GM23338 (cell line): Measurements from ENCODE around the gene GPR37L1. TPM values are rescaled to one million over a fixed set of nuclear protein-coding genes. Genes with fewer than 3 reads are reported as not detected.

Source experiments
- ATAC-seq: fragments of 200-7000 bp; cut with Tn5 transposase; 3 replicates; pipeline ENCODE4 v1.9.1; 2020
- DNase-seq: peaks from one replicate; pipeline ENCODE4 v3.0.0-alpha.2; 2015; ENCODE audit warnings: low spot score
- H2AFZ ChIP-seq: fragments of 200-600 bp; sonication (generic); 2 replicates; pipeline ENCODE4 v1.8.0; 2016; ENCODE audit warnings: antibody characterized with exemption, mild to moderate bottlenecking, moderate library complexity
- H3F3A ChIP-seq: fragments of 200-600 bp; sonication (generic); replicated peaks from 2 replicates; pipeline ENCODE4 v1.8.0; 2017; ENCODE audit warnings: antibody characterized with exemption, mixed run types, low read depth
- H3K27ac ChIP-seq: fragments of 200-600 bp; sonication (generic); 2 replicates; pipeline ENCODE4 v1.6.1; 2016; ENCODE audit warnings: low read depth
- H3K27me3 ChIP-seq: fragments of 200-600 bp; sonication (generic); 2 replicates; pipeline ENCODE4 v1.8.0; 2016; ENCODE audit warnings: mild to moderate bottlenecking, mixed run types, moderate library complexity; ENCODE audit not compliant: insufficient read depth
- H3K36me3 ChIP-seq: fragments of 200-600 bp; sonication (generic); 2 replicates; pipeline ENCODE4 v1.8.0; 2016; ENCODE audit warnings: mild to moderate bottlenecking; ENCODE audit not compliant: insufficient read depth
- H3K4me1 ChIP-seq: fragments of 200-600 bp; sonication (generic); 2 replicates; pipeline ENCODE4 v1.8.0; 2016; ENCODE audit warnings: mild to moderate bottlenecking, moderate library complexity; ENCODE audit not compliant: insufficient read depth
- H3K4me2 ChIP-seq: fragments of 200-600 bp; sonication (generic); 2 replicates; pipeline ENCODE4 v1.7.1; 2017; ENCODE audit warnings: mixed run types
- H3K4me3 ChIP-seq: fragments of 200-600 bp; sonication (generic); 2 replicates; pipeline ENCODE4 v1.6.1; 2016; ENCODE audit warnings: mixed run types
- H3K79me2 ChIP-seq: fragments of 200-600 bp; sonication (generic); replicated peaks from 2 replicates; pipeline ENCODE4 v1.8.0; 2017; ENCODE audit warnings: mild to moderate bottlenecking; ENCODE audit not compliant: insufficient read depth
- H3K9me2 ChIP-seq: fragments of 200-600 bp; sonication (generic); 2 replicates; pipeline ENCODE4 v1.8.0; 2017; ENCODE audit not compliant: insufficient read depth
- H4K20me1 ChIP-seq: fragments of 200-600 bp; sonication (generic); replicated peaks from 2 replicates; pipeline ENCODE4 v1.8.0; 2017; ENCODE audit warnings: mild to moderate bottlenecking; ENCODE audit not compliant: insufficient read depth
- H3K27ac Mint-ChIP-seq: 2 replicates; pipeline ENCODE4 v1.8.0; 2020; ENCODE audit warnings: inconsistent platforms, mild to moderate bottlenecking, moderate library complexity, mixed read lengths
- H3K27me3 Mint-ChIP-seq: 3 replicates; pipeline ENCODE4 v1.8.0; 2022; ENCODE audit warnings: low read depth, mild to moderate bottlenecking, moderate library complexity, mixed read lengths, inconsistent platforms; ENCODE audit not compliant: insufficient read depth, poor library complexity
- H3K36me3 Mint-ChIP-seq: 3 replicates; pipeline ENCODE4 v1.8.0; 2021; ENCODE audit warnings: low read depth, mild to moderate bottlenecking, inconsistent platforms, moderate library complexity, mixed read lengths
- H3K4me1 Mint-ChIP-seq: 3 replicates; pipeline ENCODE4 v1.8.0; 2020; ENCODE audit warnings: mild to moderate bottlenecking, inconsistent platforms, mixed read lengths
- H3K4me3 Mint-ChIP-seq: 3 replicates; pipeline ENCODE4 v1.8.0; 2021; ENCODE audit warnings: moderate library complexity, mild to moderate bottlenecking, inconsistent platforms, mixed read lengths
- H3K9me3 Mint-ChIP-seq: 3 replicates; pipeline ENCODE4 v1.8.0; 2020; ENCODE audit warnings: moderate library complexity, mild to moderate bottlenecking, inconsistent platforms, mixed read lengths
- CREB1 ChIP-seq: fragments of 250-450 bp; sonication (Bioruptor Pico); IDR thresholded peaks from 2 replicates; pipeline ENCODE4 v1.5.0; 2020; ENCODE audit warnings: low read depth, mild to moderate bottlenecking, moderate library complexity
- JUNB ChIP-seq: IDR thresholded peaks from one replicate; pipeline ENCODE4 v1.6.1; 2016; ENCODE audit warnings: antibody characterized with exemption; ENCODE audit not compliant: unreplicated experiment
- POLR2AphosphoS5 ChIP-seq: IDR thresholded peaks from 2 replicates; pipeline ENCODE4 v1.6.1; 2016; ENCODE audit warnings: antibody characterized with exemption, low read depth
- STAT1 ChIP-seq: IDR thresholded peaks from one replicate; pipeline ENCODE4 v1.6.1; 2016; ENCODE audit warnings: antibody characterized with exemption; ENCODE audit not compliant: unreplicated experiment
- ZNF114 ChIP-seq: fragments of 250-450 bp; sonication (Bioruptor Pico); IDR thresholded peaks from 2 replicates; pipeline ENCODE4 v1.5.0; 2020; ENCODE audit warnings: mild to moderate bottlenecking, moderate library complexity
- ZNF331 ChIP-seq: fragments of 250-450 bp; sonication (Bioruptor Pico); IDR thresholded peaks from 2 replicates; pipeline ENCODE4 v1.5.0; 2020; ENCODE audit warnings: low read depth, mild to moderate bottlenecking, moderate library complexity
- polyA plus RNA-seq: library from polyadenylated mRNA; unstranded; fragments of >200 nt; fragmentation: Nextera tagmentation; extraction: Ambion mirVana; gene quantifications from 2 replicates; pipeline ENCODE4 v1.2.1, GENCODE V29; 2016
- total RNA-seq: library from RNA; depleted of rRNA; stranded (reverse); fragments of >200 nt; shearing (Covaris generic); gene quantifications from 2 replicates; pipeline ENCODE4 v1.2.3, GENCODE V29; 2014
- TF ChIP-seq, protein P1 (sequence below), 2 experiments: fragments of 200-600 bp in 1 of 2; sonication (generic) in 1 of 2; conservative IDR thresholded peaks; 2 replicates each; pipeline versions ENCODE4 v1.5.1 to v1.6.1; 2016 to 2017; ENCODE audit warnings: antibody characterized with exemption in 2 of 2, low read depth in 2 of 2, mild to moderate bottlenecking in 2 of 2, moderate library complexity in 1 of 2
- TF ChIP-seq, protein P2 (sequence below): IDR thresholded peaks from one replicate; pipeline ENCODE4 v1.6.1; 2018; ENCODE audit warnings: antibody characterized with exemption; ENCODE audit not compliant: unreplicated experiment
- TF ChIP-seq, protein P3 (sequence below): fragments of 250-450 bp; sonication (Bioruptor Pico); IDR thresholded peaks from 2 replicates; pipeline ENCODE4 v1.5.0; 2020; ENCODE audit warnings: mild to moderate bottlenecking, moderate library complexity
- TF ChIP-seq, protein P4 (sequence below): IDR thresholded peaks from 2 replicates; pipeline ENCODE4 v1.6.1; 2016; ENCODE audit warnings: antibody characterized with exemption

Gene GPR37L1
- total and polyA plus RNA-seq, 2 experiments from 2014 or later: 0.08 to 0.21 TPM

DNA sequence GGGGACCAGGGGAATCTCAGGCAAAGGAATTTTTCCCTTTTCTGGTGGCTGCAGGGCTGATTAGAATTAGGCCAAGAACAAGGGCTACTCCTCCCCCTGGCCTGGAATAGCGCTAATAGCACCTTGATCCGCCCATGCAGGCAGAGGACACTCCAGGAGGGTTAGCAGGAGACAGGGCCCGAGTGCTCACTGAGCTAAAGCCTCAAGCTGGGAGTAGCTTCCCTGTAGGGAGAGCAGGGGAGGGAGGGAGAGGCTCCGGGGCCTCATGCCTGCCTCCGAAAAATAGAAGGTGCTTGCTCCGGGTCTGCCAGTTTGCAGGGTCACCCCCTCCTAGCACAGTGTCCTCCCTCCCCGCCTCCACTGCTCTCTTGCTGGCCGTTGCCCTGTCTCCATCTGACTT is 33.9 kb downstream of the GPR37L1 start:
- H4K20me1 ChIP-seq: no peaks in the 10 kb centered on the region
- DNase-seq: no peak
- H3K27me3 Mint-ChIP-seq: peaks cover 13% of the 10 kb centered on the region
- H3K36me3 ChIP-seq: no peaks in the 10 kb centered on the region
- 0 out of 2 replicates have a peak, but pooled peaks cover 5% of the 10 kb centered on the region for H3F3A ChIP-seq
- no peak overlapping the region for H3K4me3 ChIP-seq
- no peak overlapping the region for H3K4me2 ChIP-seq
- peaks cover 3% of the 10 kb centered on the region; the same call in 1 of the 2 replicates for H3K4me1 ChIP-seq
- H2AFZ ChIP-seq: no peak overlapping the region
- no peak overlapping the region for H3K27ac Mint-ChIP-seq
- H3K9me2 ChIP-seq: no peaks in the 10 kb centered on the region
- H3K36me3 Mint-ChIP-seq: no peaks in the 10 kb centered on the region
- no peaks in the 10 kb centered on the region for H3K27me3 ChIP-seq
- H3K4me3 Mint-ChIP-seq: no peak overlapping the region
- no peak for ATAC-seq
- H3K79me2 ChIP-seq: no peaks in the 10 kb centered on the region
- no peak overlapping the region for H3K27ac ChIP-seq
- H3K9me3 Mint-ChIP-seq: peaks cover 3% of the 10 kb centered on the region; the same call in 2 of the 3 replicates
- H3K4me1 Mint-ChIP-seq: peaks cover 38% of the 10 kb centered on the region
- TF ChIP-seq, protein P1, sequence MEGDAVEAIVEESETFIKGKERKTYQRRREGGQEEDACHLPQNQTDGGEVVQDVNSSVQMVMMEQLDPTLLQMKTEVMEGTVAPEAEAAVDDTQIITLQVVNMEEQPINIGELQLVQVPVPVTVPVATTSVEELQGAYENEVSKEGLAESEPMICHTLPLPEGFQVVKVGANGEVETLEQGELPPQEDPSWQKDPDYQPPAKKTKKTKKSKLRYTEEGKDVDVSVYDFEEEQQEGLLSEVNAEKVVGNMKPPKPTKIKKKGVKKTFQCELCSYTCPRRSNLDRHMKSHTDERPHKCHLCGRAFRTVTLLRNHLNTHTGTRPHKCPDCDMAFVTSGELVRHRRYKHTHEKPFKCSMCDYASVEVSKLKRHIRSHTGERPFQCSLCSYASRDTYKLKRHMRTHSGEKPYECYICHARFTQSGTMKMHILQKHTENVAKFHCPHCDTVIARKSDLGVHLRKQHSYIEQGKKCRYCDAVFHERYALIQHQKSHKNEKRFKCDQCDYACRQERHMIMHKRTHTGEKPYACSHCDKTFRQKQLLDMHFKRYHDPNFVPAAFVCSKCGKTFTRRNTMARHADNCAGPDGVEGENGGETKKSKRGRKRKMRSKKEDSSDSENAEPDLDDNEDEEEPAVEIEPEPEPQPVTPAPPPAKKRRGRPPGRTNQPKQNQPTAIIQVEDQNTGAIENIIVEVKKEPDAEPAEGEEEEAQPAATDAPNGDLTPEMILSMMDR (conservative IDR thresholded peaks at IDR 0.05; ENCODE audit: low read depth in 2 of 2): no peak
- TF ChIP-seq CREB1 (no peak), STAT1 (no peak), ZNF331 (no peak), POLR2AphosphoS5 (no peak), JUNB (no peak), ZNF114 (no peak)
- TF ChIP-seq, protein P2, sequence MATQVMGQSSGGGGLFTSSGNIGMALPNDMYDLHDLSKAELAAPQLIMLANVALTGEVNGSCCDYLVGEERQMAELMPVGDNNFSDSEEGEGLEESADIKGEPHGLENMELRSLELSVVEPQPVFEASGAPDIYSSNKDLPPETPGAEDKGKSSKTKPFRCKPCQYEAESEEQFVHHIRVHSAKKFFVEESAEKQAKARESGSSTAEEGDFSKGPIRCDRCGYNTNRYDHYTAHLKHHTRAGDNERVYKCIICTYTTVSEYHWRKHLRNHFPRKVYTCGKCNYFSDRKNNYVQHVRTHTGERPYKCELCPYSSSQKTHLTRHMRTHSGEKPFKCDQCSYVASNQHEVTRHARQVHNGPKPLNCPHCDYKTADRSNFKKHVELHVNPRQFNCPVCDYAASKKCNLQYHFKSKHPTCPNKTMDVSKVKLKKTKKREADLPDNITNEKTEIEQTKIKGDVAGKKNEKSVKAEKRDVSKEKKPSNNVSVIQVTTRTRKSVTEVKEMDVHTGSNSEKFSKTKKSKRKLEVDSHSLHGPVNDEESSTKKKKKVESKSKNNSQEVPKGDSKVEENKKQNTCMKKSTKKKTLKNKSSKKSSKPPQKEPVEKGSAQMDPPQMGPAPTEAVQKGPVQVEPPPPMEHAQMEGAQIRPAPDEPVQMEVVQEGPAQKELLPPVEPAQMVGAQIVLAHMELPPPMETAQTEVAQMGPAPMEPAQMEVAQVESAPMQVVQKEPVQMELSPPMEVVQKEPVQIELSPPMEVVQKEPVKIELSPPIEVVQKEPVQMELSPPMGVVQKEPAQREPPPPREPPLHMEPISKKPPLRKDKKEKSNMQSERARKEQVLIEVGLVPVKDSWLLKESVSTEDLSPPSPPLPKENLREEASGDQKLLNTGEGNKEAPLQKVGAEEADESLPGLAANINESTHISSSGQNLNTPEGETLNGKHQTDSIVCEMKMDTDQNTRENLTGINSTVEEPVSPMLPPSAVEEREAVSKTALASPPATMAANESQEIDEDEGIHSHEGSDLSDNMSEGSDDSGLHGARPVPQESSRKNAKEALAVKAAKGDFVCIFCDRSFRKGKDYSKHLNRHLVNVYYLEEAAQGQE: no peak
- TF ChIP-seq, protein P3, sequence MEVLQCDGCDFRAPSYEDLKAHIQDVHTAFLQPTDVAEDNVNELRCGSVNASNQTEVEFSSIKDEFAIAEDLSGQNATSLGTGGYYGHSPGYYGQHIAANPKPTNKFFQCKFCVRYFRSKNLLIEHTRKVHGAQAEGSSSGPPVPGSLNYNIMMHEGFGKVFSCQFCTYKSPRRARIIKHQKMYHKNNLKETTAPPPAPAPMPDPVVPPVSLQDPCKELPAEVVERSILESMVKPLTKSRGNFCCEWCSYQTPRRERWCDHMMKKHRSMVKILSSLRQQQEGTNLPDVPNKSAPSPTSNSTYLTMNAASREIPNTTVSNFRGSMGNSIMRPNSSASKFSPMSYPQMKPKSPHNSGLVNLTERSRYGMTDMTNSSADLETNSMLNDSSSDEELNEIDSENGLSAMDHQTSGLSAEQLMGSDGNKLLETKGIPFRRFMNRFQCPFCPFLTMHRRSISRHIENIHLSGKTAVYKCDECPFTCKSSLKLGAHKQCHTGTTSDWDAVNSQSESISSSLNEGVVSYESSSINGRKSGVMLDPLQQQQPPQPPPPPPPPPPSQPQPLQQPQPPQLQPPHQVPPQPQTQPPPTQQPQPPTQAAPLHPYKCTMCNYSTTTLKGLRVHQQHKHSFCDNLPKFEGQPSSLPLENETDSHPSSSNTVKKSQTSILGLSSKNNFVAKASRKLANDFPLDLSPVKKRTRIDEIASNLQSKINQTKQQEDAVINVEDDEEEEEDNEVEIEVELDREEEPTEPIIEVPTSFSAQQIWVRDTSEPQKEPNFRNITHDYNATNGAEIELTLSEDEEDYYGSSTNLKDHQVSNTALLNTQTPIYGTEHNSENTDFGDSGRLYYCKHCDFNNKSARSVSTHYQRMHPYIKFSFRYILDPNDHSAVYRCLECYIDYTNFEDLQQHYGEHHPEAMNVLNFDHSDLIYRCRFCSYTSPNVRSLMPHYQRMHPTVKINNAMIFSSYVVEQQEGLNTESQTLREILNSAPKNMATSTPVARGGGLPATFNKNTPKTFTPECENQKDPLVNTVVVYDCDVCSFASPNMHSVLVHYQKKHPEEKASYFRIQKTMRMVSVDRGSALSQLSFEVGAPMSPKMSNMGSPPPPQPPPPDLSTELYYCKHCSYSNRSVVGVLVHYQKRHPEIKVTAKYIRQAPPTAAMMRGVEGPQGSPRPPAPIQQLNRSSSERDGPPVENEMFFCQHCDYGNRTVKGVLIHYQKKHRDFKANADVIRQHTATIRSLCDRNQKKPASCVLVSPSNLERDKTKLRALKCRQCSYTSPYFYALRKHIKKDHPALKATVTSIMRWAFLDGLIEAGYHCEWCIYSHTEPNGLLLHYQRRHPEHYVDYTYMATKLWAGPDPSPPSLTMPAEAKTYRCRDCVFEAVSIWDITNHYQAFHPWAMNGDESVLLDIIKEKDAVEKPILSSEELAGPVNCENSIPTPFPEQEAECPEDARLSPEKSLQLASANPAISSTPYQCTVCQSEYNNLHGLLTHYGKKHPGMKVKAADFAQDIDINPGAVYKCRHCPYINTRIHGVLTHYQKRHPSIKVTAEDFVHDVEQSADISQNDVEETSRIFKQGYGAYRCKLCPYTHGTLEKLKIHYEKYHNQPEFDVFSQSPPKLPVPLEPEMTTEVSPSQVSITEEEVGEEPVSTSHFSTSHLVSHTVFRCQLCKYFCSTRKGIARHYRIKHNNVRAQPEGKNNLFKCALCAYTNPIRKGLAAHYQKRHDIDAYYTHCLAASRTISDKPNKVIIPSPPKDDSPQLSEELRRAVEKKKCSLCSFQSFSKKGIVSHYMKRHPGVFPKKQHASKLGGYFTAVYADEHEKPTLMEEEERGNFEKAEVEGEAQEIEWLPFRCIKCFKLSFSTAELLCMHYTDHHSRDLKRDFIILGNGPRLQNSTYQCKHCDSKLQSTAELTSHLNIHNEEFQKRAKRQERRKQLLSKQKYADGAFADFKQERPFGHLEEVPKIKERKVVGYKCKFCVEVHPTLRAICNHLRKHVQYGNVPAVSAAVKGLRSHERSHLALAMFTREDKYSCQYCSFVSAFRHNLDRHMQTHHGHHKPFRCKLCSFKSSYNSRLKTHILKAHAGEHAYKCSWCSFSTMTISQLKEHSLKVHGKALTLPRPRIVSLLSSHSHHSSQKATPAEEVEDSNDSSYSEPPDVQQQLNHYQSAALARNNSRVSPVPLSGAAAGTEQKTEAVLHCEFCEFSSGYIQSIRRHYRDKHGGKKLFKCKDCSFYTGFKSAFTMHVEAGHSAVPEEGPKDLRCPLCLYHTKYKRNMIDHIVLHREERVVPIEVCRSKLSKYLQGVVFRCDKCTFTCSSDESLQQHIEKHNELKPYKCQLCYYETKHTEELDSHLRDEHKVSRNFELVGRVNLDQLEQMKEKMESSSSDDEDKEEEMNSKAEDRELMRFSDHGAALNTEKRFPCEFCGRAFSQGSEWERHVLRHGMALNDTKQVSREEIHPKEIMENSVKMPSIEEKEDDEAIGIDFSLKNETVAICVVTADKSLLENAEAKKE (CRISPR knock-in tag): no peak
- TF ChIP-seq, protein P4, sequence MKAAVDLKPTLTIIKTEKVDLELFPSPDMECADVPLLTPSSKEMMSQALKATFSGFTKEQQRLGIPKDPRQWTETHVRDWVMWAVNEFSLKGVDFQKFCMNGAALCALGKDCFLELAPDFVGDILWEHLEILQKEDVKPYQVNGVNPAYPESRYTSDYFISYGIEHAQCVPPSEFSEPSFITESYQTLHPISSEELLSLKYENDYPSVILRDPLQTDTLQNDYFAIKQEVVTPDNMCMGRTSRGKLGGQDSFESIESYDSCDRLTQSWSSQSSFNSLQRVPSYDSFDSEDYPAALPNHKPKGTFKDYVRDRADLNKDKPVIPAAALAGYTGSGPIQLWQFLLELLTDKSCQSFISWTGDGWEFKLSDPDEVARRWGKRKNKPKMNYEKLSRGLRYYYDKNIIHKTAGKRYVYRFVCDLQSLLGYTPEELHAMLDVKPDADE: no peak
